A549 (cell line): ENCODE measurements around the gene ALDH3B2.

Source experiments
- EP300 ChIP-seq, 2 experiments: fragments of >200 bp; sonication (Bioruptor Twin); formaldehyde crosslinking; IDR thresholded peaks; 2 replicates in 1 of 2; 3 replicates in 1 of 2; pipeline ENCODE4 v1.6.1; 2016 to 2017
- KDM1A ChIP-seq: fragments of 200-600 bp; sonication (generic); IDR thresholded peaks from 2 replicates; pipeline ENCODE4 v1.6.1; 2016; ENCODE audit warnings: low read depth, mild to moderate bottlenecking
- POLR2A ChIP-seq: IDR thresholded peaks from 2 replicates; pipeline ENCODE4 v1.6.1; 2012; ENCODE audit warnings: mild to moderate bottlenecking, low read length
- SREBF2 ChIP-seq: fragments of 450-650 bp; IDR thresholded peaks from 2 replicates; pipeline ENCODE4 v1.6.1; 2014; ENCODE audit warnings: mild to moderate bottlenecking, moderate library complexity
- TF ChIP-seq, protein P1 (sequence below): fragments of >200 bp; sonication (Bioruptor Twin); formaldehyde crosslinking; IDR thresholded peaks from 3 replicates; pipeline ENCODE4 v1.5.1; 2016

DNA sequence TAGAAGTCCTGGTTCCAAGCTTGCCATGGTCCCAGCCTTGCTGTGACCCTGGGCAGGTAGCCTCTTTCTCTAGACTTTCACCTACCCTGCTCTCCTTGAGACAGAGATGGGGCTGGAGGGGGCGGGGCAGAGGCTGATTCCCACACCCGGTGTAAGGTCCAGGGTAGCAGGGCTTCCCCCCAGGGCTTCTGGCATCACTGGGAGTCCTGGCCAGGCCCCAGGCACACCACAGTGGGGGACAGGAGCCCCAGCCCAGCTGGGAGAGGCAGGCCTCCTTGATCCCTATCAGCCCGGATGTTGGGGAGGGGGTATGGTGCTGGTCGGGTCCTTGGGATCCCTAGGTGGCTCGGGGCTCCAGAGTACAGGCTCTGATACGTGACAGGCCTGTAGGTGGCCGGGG is 43.0 kb downstream of the ALDH3B2 start:
- no peak for TF ChIP-seq POLR2A
- no peak for TF ChIP-seq EP300 (IDR thresholded peaks at IDR 0.05)
- TF ChIP-seq KDM1A = no peak
- no peak for TF ChIP-seq SREBF2
- TF ChIP-seq, protein P1, sequence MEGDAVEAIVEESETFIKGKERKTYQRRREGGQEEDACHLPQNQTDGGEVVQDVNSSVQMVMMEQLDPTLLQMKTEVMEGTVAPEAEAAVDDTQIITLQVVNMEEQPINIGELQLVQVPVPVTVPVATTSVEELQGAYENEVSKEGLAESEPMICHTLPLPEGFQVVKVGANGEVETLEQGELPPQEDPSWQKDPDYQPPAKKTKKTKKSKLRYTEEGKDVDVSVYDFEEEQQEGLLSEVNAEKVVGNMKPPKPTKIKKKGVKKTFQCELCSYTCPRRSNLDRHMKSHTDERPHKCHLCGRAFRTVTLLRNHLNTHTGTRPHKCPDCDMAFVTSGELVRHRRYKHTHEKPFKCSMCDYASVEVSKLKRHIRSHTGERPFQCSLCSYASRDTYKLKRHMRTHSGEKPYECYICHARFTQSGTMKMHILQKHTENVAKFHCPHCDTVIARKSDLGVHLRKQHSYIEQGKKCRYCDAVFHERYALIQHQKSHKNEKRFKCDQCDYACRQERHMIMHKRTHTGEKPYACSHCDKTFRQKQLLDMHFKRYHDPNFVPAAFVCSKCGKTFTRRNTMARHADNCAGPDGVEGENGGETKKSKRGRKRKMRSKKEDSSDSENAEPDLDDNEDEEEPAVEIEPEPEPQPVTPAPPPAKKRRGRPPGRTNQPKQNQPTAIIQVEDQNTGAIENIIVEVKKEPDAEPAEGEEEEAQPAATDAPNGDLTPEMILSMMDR = no peak
